Activated CD8-positive, alpha-beta memory T cell treated with anti-CD3 and anti-CD28 coated beads for 36 hours (primary cell): ENCODE results near the gene KRTAP10-12. TPM values are rescaled to one million over a fixed set of nuclear protein-coding genes. Genes with fewer than 3 reads are reported as not detected.
"Not testable (repeated sequence)": the region's sequence is repeated elsewhere in the genome, so short reads cannot be mapped to it uniquely, and the experiment has no call there.

Source experiments
- CTCF ChIA-PET: fragments of 350-600 bp; sonication (Branson Sonifier 250); formaldehyde crosslinking; loops from one replicate; lab custom pipeline; 2021; ENCODE audit warnings: antibody characterized with exemption; lab: Charles Lee
- POLR2A ChIA-PET: fragments of 350-600 bp; sonication (Branson Sonifier 250); formaldehyde crosslinking; loops from one replicate; lab custom pipeline; 2021; ENCODE audit warnings: antibody characterized with exemption; lab: Charles Lee
- total RNA-seq, 2 experiments: library from RNA; stranded (reverse); gene quantifications; one replicate each; pipeline ENCODE4 v1.2.3, GENCODE V29; 2021

The KRTAP10-12 gene
- not detected for total RNA-seq

DNA sequence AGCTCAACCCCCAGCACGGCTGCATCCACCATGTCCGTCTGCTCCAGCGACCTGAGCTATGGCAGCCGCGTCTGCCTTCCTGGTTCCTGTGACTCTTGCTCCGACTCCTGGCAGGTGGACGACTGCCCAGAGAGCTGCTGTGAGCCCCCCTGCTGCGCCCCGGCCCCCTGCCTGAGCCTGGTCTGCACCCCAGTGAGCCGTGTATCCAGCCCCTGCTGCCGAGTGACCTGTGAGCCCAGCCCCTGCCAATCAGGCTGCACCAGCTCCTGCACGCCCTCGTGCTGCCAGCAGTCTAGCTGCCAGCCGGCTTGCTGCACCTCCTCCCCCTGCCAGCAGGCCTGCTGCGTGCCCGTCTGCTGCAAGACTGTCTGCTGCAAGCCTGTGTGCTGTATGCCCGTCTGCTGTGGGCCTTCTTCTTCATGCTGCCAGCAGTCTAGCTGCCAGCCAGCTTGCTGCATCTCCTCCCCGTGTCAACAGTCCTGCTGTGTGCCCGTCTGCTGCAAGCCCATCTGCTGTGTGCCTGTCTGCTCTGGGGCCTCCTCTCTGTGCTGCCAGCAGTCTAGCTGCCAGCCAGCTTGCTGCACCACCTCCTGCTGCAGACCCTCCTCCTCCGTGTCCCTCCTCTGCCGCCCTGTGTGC is at the start of gene KRTAP10-12:
TSS of gene KRTAP10-12 (plus strand) at position 1 of the 639 bp plus-strand sequence. CDS start at position 31, 30 bp downstream.
- CTCF ChIA-PET, POLR2A ChIA-PET: not testable (repeated sequence)

GRCh38 chr21:44647222-44647552 is 49.8 kb upstream of the KRTAP10-12 start:
- CTCF ChIA-PET, result no interaction called here
- POLR2A ChIA-PET, result no interaction called here

DNA sequence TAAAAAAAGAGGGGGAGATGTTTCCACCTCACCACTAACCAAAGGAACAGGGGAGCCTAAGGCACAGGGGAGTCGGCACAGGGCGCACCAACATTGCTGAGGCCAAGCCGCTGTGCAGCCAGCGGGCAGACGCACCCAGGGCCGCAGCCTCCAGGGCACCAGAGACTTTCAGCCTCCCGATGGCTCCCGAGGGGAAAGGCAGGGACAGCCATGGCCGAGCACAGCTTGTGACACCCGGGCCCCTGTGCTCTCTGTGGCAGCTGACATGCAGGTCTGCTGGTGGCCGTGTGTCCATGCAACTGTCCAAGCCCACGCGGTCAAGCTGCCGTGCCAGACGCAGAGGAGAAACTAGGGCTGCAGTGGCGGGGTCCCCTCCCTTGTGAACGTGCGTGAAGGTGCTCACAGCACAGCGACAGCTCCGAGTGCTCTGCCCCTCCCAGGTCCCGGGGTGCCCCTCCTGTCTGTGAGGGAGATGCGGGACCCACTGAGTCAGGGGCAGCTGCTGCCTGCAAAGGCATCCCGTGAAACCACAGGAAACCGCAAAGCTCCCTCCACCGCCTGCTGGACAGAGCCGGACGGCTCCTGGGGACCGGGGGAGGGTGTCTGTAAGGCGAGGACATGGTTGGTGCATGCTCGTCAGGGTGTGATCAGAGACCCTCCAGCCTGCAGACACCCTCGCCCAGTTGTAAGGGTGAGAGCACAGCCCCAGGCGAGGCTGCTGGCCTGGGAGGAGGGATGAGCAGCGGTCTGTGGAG is 48.2 kb upstream of the KRTAP10-12 start:
- ChIA-PET POLR2A (no interaction called here), CTCF (no interaction called here)

DNA sequence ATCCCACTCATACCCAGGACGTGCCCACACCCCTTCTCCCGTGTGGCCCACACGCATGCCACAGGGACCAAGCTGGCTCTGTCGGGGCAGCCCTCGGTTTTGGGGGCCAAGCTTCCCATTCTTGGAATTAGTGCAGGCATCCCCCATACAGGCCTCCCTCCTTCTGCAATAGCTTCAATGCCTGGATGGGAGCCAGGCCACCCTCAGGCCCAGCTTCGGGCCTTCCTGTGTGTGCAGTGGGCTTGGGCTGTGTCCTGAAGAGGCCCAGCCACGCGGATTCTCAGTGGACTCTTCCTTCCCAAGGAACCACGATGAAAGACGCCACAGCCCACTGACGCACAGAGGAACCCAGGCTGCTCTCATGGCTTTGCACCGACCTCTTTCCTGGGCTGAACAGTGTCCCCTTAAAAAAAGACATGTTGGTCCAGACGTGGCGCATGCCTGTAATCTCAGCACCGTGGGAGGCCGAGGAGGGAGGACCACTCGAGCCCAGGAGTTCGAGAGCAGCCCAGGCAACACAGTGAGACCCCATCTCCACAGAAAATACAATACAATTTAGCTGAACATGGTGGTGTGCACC is 47.4 kb upstream of the KRTAP10-12 start:
- CTCF ChIA-PET, result no interaction called here
- POLR2A ChIA-PET, result no interaction called here

DNA sequence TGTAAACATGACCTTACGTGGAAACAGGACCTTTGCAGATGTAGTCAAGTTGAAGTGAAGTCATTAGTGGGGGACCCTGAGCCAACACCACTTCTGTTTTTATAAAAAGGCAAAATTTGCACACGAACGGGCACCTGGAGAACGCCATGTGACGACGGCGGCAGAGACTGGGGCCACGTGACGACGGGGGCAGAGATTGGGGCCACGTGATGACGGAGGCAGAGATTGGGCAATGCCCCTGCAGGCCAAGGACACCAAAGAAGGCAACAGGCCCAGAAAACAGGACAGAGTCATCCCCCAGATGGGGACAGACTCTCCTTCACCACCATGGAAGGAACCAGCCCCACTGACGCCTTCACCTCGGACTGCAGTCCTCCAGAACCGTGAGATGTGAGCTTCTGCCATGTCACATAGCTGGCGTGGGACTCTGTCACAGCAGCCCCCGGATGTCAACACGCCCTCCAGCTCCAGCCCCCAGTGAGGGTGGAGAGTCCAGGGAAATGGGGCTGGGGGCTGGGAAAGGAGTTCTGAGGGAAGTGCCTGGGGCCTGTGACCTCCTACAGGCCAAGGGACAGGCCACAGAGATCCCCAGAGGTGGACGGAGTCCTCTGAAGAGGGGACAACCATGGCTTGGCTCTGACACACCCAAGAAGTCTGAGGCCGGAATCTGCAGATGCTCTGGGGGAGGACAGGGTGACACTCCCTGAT is 46.6 kb upstream of the KRTAP10-12 start:
- CTCF ChIA-PET, result no interaction called here
- POLR2A ChIA-PET, result no interaction called here

GRCh38 chr21:44650973-44651675 is 45.8 kb upstream of the KRTAP10-12 start:
- CTCF ChIA-PET, result no interaction called here
- POLR2A ChIA-PET, result no interaction called here

- POLR2A ChIA-PET, result no interaction called here
- CTCF ChIA-PET, result interaction anchor here (0.8 kb wide), 1 partner anchor 87 kb away, joined by 3 read pairs; no protein-coding TSS in a partner anchor
These were observed 43.8 kb upstream of the KRTAP10-12 start for GRCh38 chr21:44653123-44653522.

DNA sequence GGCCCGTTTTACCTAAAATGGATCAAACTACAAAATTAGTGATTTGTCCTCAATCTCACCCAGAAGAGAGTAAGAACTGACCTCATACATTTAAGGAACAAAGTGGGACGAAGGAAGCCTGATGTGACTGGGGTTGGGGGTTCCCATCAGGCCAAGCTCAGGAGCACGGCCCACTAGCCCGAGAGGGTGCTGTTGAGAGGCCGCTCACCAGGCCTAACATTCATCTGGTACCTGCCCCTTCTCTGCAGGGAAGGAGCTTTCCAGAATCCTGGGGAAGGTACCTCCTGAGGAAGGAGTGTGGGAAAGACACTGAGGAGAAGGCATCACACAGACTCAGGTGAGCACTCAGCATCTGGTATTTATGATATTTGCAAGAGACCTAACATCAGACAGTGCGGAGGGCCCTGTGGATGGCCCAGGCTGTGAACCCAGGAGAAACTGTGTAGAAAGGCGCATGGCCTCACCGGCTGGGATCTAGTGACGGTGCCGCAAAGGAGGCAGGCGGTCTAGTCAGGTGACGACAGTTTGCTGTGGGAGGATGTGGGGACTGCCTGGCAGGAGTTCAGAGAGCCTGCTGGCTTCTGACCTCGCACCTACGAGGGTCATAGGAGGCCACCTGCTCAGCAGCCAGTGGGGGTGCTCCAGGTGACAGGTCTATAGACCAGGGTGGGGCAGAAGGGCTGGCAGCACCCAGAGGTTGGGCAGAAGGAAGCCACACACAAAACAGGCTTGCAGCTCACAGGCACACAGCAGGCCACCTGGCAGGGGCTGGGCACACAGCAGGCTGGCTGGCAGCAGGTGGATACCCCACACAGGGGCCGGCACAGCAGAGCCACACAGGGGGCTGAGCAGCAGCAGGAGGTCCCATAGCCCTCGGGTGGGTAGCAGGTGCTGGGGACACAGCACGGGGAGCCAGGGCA is 43.1 kb upstream of the KRTAP10-12 start:
- POLR2A ChIA-PET, result no interaction called here
- CTCF ChIA-PET, result interaction anchor here (0.8 kb wide), 1 partner anchor 86 kb away, joined by 3 read pairs; no protein-coding TSS in a partner anchor

DNA sequence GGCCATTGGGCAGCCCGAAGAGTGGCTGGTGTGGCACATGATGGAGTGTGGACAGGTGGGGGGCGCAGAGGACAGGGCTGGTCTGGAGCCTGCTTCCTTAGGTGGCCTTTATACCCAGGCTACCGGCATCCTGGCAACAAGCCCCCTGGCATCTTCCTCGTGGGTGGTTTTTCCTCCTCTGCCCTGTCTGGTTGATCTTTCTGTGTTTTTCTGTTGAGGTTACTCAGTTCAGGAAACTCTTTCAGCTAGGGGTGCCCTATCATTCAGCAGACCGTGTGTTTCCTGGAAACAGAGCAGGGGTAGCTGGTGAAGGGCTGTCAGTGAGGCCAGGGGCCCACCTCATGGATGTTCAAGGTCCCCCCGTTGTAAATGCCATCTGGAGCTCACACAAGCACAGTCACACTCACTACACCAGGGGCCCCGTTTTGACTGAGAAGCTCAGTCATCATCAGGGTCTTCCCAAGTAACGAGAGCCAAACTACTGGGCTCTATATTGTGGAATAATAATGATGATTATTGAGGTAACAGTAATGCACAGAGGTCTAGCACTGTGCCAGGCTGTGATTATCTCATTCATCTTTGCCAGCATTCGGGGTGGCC is 42.3 kb upstream of the KRTAP10-12 start, which contains the start of gene KRTAP12-4:
TSS of gene KRTAP12-4 (minus strand) at position 84 of the 600 bp plus-strand sequence. CDS start at position 39, 45 bp downstream.
- ChIA-PET POLR2A (no interaction called here), CTCF (no interaction called here)

DNA sequence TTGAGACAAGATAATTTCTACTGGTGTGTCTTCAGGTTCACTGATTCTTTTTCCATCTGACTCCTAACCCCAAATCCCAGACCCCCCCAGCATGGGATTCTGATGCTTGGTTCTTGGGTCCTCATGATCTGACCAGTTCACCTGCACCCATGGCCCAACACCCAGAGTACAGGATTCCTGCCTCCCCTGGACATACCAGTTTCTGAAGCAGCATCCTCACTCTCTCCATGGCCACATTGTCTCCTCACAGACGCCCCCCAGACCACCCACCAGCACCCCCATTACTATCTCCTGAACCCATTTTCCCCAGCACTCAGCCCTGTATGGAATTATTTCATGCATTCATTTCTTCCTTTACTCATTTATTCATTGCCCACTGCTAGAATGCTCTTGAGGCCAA is 40.1 kb upstream of the KRTAP10-12 start:
- ChIA-PET POLR2A (no interaction called here), CTCF (no interaction called here)

GRCh38 chr21:44657635-44658540 is 39.1 kb upstream of the KRTAP10-12 start, which contains the start of gene KRTAP12-3:
Gene KRTAP12-3 (plus strand): TSS chr21:44657932. CDS start chr21:44657980, 48 bp downstream.
- ChIA-PET CTCF (no interaction called here), POLR2A (no interaction called here)

GRCh38 chr21:44658541-44658910 is 38.4 kb upstream of the KRTAP10-12 start:
- POLR2A ChIA-PET, result no interaction called here
- CTCF ChIA-PET, result no interaction called here

DNA sequence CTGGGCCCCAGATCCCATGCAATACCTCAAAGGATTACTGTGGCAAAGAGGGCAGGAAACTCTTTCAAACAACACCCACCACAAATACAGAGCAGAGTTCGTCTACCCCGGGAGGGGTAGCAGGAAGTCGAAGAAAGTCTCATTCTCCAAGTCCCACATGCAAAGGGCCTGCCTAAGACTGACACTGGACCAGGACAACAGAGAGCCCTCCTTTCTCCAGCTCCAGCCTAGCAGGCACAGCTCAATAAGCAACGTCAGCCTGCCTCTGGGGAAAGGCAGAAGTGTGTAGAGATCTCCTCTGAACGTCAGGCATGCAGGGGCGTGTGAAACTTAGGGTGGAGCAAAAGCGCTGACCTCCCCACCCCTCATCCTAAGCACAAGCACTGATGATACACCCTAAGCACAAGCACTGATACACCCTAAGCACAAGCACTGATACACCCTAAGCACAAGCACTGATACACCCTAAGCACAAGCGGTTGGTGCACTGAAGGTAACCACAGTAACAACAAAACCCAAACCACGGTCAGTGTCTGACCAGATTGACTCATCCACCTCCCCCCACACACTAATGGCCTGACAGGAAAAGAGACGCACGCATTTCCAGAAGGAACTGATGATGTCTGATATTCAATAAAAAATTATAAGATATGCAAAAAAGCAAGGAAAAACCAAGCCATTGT is 37.9 kb upstream of the KRTAP10-12 start:
- ChIA-PET CTCF (no interaction called here), POLR2A (no interaction called here)

DNA sequence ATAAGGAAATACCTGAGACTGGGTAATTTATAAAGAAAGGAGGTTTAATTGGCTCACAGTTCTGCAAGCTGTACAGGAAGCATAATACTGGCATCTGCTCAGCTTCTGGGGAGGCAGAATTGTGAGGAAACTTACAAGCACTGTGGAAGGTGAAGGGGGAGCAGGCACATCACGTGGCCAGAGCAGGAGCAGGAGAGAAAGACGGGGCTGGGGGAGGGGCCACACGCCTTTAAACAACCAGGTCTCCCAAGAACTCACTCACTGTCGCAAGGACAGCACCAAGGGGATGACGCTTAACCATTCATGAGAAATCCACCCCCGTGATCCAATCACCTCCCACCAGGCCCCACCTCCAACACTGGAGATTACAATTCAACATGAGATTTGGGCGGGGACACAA is 35.4 kb upstream of the KRTAP10-12 start:
- POLR2A ChIA-PET, CTCF ChIA-PET: not testable (repeated sequence)

- CTCF ChIA-PET, result no interaction called here
- POLR2A ChIA-PET, result no interaction called here
These were observed 32.3 kb upstream of the KRTAP10-12 start for GRCh38 chr21:44664691-44665090.
